CD4-positive, alpha-beta T cell treated with Interleukin-6 at 100 ng/mL for 8 hours (primary cell): ENCODE measurements around the gene C3orf52.
A peak's percentile ranks its signal among the peaks of the same experiment; 100 is the strongest.

Experiments used
- DNase-seq: peaks from one replicate; pipeline ENCODE4 v3.0.0-alpha.2; 2020; ENCODE audit warnings: mixed read lengths, low spot score

Gene C3orf52

GRCh38 chr3:112136959-112137693, 50.9 kb downstream of the C3orf52 start:
- DNase-seq = peak; percentile 53

GRCh38 chr3:112137781-112138180, 51.6 kb downstream of the C3orf52 start:
- no peak for DNase-seq

- DNase-seq = no peak
Observed at GRCh38 chr3:112138219-112138969, 52.2 kb downstream of the C3orf52 start.

- no peak for DNase-seq
Observed at GRCh38 chr3:112140584-112140983, 54.4 kb downstream of the C3orf52 start.

GRCh38 chr3:112141293-112141692, 55.1 kb downstream of the C3orf52 start:
- no peak for DNase-seq

GRCh38 chr3:112143251-112143650, 57.1 kb downstream of the C3orf52 start:
- peak; percentile 15 for DNase-seq

GRCh38 chr3:112143689-112144088, 57.5 kb downstream of the C3orf52 start:
- no peak for DNase-seq

GRCh38 chr3:112149136-112149535, 62.9 kb downstream of the C3orf52 start:
- DNase-seq = no peak

- DNase-seq = no peak
Observed at GRCh38 chr3:112167758-112168157, 81.6 kb downstream of the C3orf52 start.
